Hematopoietic multipotent progenitor cell (in vitro differentiated cells): ENCODE measurements around the gene COL8A1. TPM values are rescaled to one million over a fixed set of nuclear protein-coding genes. Genes with fewer than 3 reads are reported as not detected.
"Not testable (repeated sequence)": the region's sequence is repeated elsewhere in the genome, so short reads cannot be mapped to it uniquely, and the experiment has no call there.

Source experiments
- DNase-seq, 3 donors: peaks; one replicate each; pipeline ENCODE4 v3.0.0-alpha.2; 2011 to 2015; ENCODE audit warnings: low read depth in 2 of 3, low spot score in 2 of 3
- total RNA-seq: library from RNA; depleted of rRNA; stranded (reverse); fragments of >200 nt; gene quantifications from one replicate; pipeline ENCODE4 v1.2.3, GENCODE V29; 2012

Gene COL8A1
- total RNA-seq, 1 donor = not detected

- no peak for DNase-seq
These were observed 198.3 kb downstream of the COL8A1 start for GRCh38 chr3:99836681-99837080.

GRCh38 chr3:99837715-99838114 lies 199.3 kb downstream of the COL8A1 start:
- no peak for DNase-seq

- DNase-seq = no peak
These were observed 200.4 kb downstream of the COL8A1 start for GRCh38 chr3:99838755-99839154.

- no peak for DNase-seq
These were observed 201.2 kb downstream of the COL8A1 start for GRCh38 chr3:99839613-99840012.

- DNase-seq = not testable (repeated sequence)
These were observed 203.6 kb downstream of the COL8A1 start for GRCh38 chr3:99841949-99842348.

- peak in 1 of 3 donors; percentile 51 for DNase-seq
These were observed 204.6 kb downstream of the COL8A1 start for GRCh38 chr3:99842826-99843589.

GRCh38 chr3:99843590-99844258 lies 205.3 kb downstream of the COL8A1 start:
- DNase-seq = no peak

- DNase-seq = peak in 1 of 3 donors; percentile 4
These were observed 206.9 kb downstream of the COL8A1 start for GRCh38 chr3:99845331-99845730.

- DNase-seq = peak in 1 of 3 donors; percentile 1
These were observed 207.6 kb downstream of the COL8A1 start for GRCh38 chr3:99845999-99846398.

- peak in 1 of 3 donors; percentile 42 for DNase-seq
These were observed 208.2 kb downstream of the COL8A1 start for GRCh38 chr3:99846477-99847160.

GRCh38 chr3:99848433-99848832 lies 210.0 kb downstream of the COL8A1 start:
- no peak for DNase-seq

Other genes starting within 250 kb of the COL8A1 start
- gene CMSS1, start 179.3 kb downstream of the COL8A1 start, total RNA-seq = 3.2 TPM